Endothelial cell of umbilical vein (primary cell): ENCODE data around the gene FILIP1. TPM values are rescaled to one million over a fixed set of nuclear protein-coding genes. Genes with fewer than 3 reads are reported as not detected.

Source experiments
- BruUV-seq: library from RNA; stranded (reverse); fragments of 400-500 nt; replicated peaks from 2 replicates; lab custom pipeline; 2021; lab: Mats Ljungman, UMichigan
- CTCF ChIA-PET: fragments of 300-600, 350-600 bp; sonication (Branson Sonifier 250); formaldehyde crosslinking; loops from one replicate; lab custom pipeline; 2021; ENCODE audit warnings: antibody characterized with exemption, inconsistent platforms; lab: Charles Lee
- POLR2A ChIA-PET: fragments of 300-600, 350-600 bp; sonication (Branson Sonifier 250); formaldehyde crosslinking; loops from one replicate; lab custom pipeline; 2021; ENCODE audit warnings: antibody characterized with exemption, inconsistent platforms; lab: Charles Lee
- DNase-seq: peaks from one replicate; pipeline ENCODE4 v3.0.0-alpha.2; 2011; ENCODE audit warnings: low read depth, low spot score
- FAIRE-seq: peaks from 2 replicates; lab custom pipeline; 2011; peaks lifted over from hg19 to GRCh38; lab: Jason Lieb, UNC
- H2AFZ ChIP-seq: 2 replicates; pipeline ENCODE4 v1.6.0; 2012; ENCODE audit warnings: low read depth, low read length, control low read depth, inconsistent platforms
- H3K27ac ChIP-seq: 2 replicates; pipeline ENCODE4 v1.5.1; 2011; ENCODE audit warnings: low read depth, mild to moderate bottlenecking, control low read depth, low read length, moderate library complexity; ENCODE audit not compliant: insufficient read depth
- H3K27me3 ChIP-seq, 2 experiments: 2 replicates each; pipeline versions ENCODE4 v1.6.0 to v1.6.1; 2011; ENCODE audit warnings: low read length in 2 of 2, mixed read lengths in 1 of 2; ENCODE audit not compliant: control insufficient read depth in 2 of 2, insufficient read depth in 2 of 2
- H3K36me3 ChIP-seq, 2 experiments: 2 replicates in 1 of 2; 3 replicates in 1 of 2; pipeline ENCODE4 v1.5.1; 2011; ENCODE audit warnings: low read length in 2 of 2, mild to moderate bottlenecking in 1 of 2, moderate library complexity in 1 of 2; ENCODE audit not compliant: control insufficient read depth in 2 of 2, insufficient read depth in 2 of 2; ENCODE audit errors: extremely low read depth in 1 of 2
- H3K4me1 ChIP-seq: 3 replicates; pipeline ENCODE4 v1.5.1; 2011; ENCODE audit warnings: mild to moderate bottlenecking, low read length; ENCODE audit not compliant: control insufficient read depth, insufficient read depth; ENCODE audit errors: extremely low read depth
- H3K4me2 ChIP-seq: 2 replicates; pipeline ENCODE4 v1.6.1; 2011; ENCODE audit warnings: low read length, control low read depth, mixed read lengths; ENCODE audit not compliant: insufficient read depth
- H3K4me3 ChIP-seq, 3 experiments: fragments of 200-600 bp in 1 of 3; sonication (generic), shearing (Covaris generic) in 1 of 3; replicated peaks in 1 of 3; 2 replicates each; pipeline ENCODE4 v1.5.1; 2011 to 2016; ENCODE audit warnings: control low read depth in 3 of 3, low read length in 3 of 3, mild to moderate bottlenecking in 2 of 3, inconsistent platforms in 1 of 3, low read depth in 1 of 3, moderate library complexity in 1 of 3; ENCODE audit not compliant: insufficient read depth in 1 of 3
- H3K79me2 ChIP-seq: 2 replicates; pipeline ENCODE4 v1.6.0; 2012; ENCODE audit warnings: low read length, inconsistent platforms; ENCODE audit not compliant: control insufficient read depth, insufficient read depth
- H3K9ac ChIP-seq: replicated peaks from 2 replicates; pipeline ENCODE3; 2011; ENCODE audit warnings: low read length, control low read depth; ENCODE audit not compliant: insufficient read depth; ENCODE audit errors: extremely low read depth
- H3K9me1 ChIP-seq: replicated peaks from 3 replicates; pipeline ENCODE4 v1.6.0; 2011; ENCODE audit warnings: mild to moderate bottlenecking, low read length; ENCODE audit not compliant: control insufficient read depth, insufficient read depth; ENCODE audit errors: extremely low read depth
- H3K9me3 ChIP-seq: replicated peaks from 2 replicates; pipeline ENCODE4 v1.5.1; 2012; ENCODE audit warnings: low read length, inconsistent platforms; ENCODE audit not compliant: control insufficient read depth, insufficient read depth
- H4K20me1 ChIP-seq: replicated peaks from 2 replicates; pipeline ENCODE3; 2011; ENCODE audit warnings: mild to moderate bottlenecking, low read length; ENCODE audit not compliant: control insufficient read depth, insufficient read depth; ENCODE audit errors: extremely low read depth
- CTCF ChIP-seq, 2 donors: IDR thresholded peaks; 1 replicate in 1 of 2; 2 replicates in 1 of 2; pipeline ENCODE4 v1.5.1; 2011; ENCODE audit warnings: low read length in 2 of 2, mild to moderate bottlenecking in 2 of 2, moderate library complexity in 2 of 2, control low read depth in 1 of 2, inconsistent platforms in 1 of 2, low read depth in 1 of 2; ENCODE audit not compliant: insufficient read depth in 1 of 2; ENCODE audit errors: extremely low read depth in 1 of 2
- EZH2 ChIP-seq: IDR thresholded peaks from 2 replicates; pipeline ENCODE4 v1.6.1; 2012; ENCODE audit warnings: borderline replicate concordance, low read depth, mild to moderate bottlenecking, moderate library complexity, low read length, inconsistent platforms; ENCODE audit not compliant: severe bottlenecking
- FOS ChIP-seq: IDR thresholded peaks from 2 replicates; pipeline ENCODE4 v1.6.1; 2011; ENCODE audit warnings: mild to moderate bottlenecking, low read length, moderate library complexity, borderline replicate concordance; ENCODE audit not compliant: insufficient read depth
- GATA2 ChIP-seq: IDR thresholded peaks from 2 replicates; pipeline ENCODE4 v1.7.0; 2011; ENCODE audit warnings: low read depth, mild to moderate bottlenecking, moderate library complexity, mixed read lengths, low read length; ENCODE audit not compliant: insufficient read length, insufficient read depth
- JUN ChIP-seq: IDR thresholded peaks from 2 replicates; pipeline ENCODE4 v1.6.1; 2011; ENCODE audit warnings: borderline replicate concordance, low read depth; ENCODE audit not compliant: insufficient read length, insufficient read depth
- MAX ChIP-seq: IDR thresholded peaks from 2 replicates; pipeline ENCODE4 v1.6.1; 2011; ENCODE audit not compliant: insufficient read depth, insufficient read length
- MYC ChIP-seq: IDR thresholded peaks from one replicate; pipeline ENCODE4 v1.6.1; 2011; ENCODE audit warnings: mild to moderate bottlenecking, low read depth, low read length
- POLR2A ChIP-seq: IDR thresholded peaks from 2 replicates; pipeline ENCODE4 v1.6.1; 2012; ENCODE audit warnings: low read depth, mild to moderate bottlenecking, control low read depth, low read length
- POLR2AphosphoS5 ChIP-seq: IDR thresholded peaks from 2 replicates; pipeline ENCODE4 v1.6.1; 2012; ENCODE audit warnings: low read depth, mild to moderate bottlenecking, control low read depth, low read length, moderate library complexity; ENCODE audit not compliant: insufficient read depth
- dilution Hi-C: fragments of 300-500 bp; cut with MboI; formaldehyde crosslinking; loops from one replicate; pipeline ENCODE4 v1.15.0; 2019; ENCODE audit warnings: low sequenced_read_pairs; ENCODE audit not compliant: extremely low pct_ligation_motif_present
- intact Hi-C: fragments of 100-400 bp; cut with micrococcal nuclease; formaldehyde crosslinking; loops from one replicate; pipeline ENCODE4 v1.10.0; 2022
- polyA plus RNA-seq, 4 experiments: library from polyadenylated mRNA; depleted of rRNA in 3 of 4; stranded (reverse) in 3 of 4; unstranded in 1 of 4; fragments of >200 nt; gene quantifications; 2 replicates each; pipeline versions ENCODE4 v1.2.1 to v1.2.3, GENCODE V29; 2011 to 2012; ENCODE audit warnings: missing spikeins in 1 of 4
- total RNA-seq: library from RNA; stranded (reverse); gene quantifications from 2 replicates; pipeline ENCODE4 v1.2.3, GENCODE V29; 2021

Gene FILIP1
- total and polyA plus RNA-seq, 2 donors (not counting 3 experiments of a cell fraction or from before 2014, with no cell fraction given): 2.8 to 13.7 TPM

DNA sequence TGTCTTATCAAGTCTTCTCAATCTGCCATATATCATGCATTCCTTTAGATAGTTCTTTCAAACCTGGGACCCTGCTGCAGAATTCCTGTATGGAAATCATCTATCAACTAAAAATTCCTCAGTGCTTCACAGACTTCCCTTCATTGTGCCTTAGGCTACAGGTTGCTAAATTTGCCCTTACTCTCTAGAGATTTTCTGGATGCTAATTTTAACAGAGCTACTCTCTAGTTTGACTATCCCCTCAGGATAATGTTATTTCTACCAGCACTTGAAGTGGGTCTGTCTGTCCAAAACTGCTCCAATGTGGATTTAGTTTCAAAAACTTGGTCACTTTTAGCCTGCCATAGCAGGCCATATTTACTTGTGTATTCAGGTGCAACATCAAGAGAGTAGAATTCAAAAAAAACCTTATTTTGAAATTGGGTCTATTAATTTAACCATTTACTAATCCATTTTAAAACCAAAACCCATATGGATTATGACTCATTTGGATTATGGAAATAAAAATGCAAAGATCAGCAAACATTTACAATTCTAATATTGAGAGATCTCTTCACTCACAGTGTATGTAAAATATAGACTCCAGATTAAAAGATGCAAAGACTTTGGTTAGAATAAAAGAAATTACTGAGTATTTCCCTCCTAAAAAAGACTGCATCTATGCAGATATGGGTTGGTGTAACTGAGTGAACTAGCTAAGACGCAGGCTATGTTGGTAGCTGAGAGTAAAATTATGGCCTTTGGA, 236.1 kb downstream of the FILIP1 start:
- no peak overlapping the region for H3K27ac ChIP-seq
- no peaks in the 10 kb centered on the region for H3K9me3 ChIP-seq

More for the DNA sequence above, 236.1 kb downstream of the FILIP1 start:
- H3K27me3 ChIP-seq: no peaks in the 10 kb centered on the region
- DNase-seq (no peak), FAIRE-seq (no peak)
- BruUV-seq: no TSS peak
- ChIA-PET CTCF (interaction anchor here (1.1 to 1.5 kb wide), 2 partner anchors 10 to 18 kb away, joined by 3 to 9 read pairs; no protein-coding TSS in a partner anchor), POLR2A (no interaction called here)
- H3K4me2 ChIP-seq: no peak overlapping the region
- intact Hi-C loops: no loop called here
- peaks cover 12% of the 10 kb centered on the region for H3K79me2 ChIP-seq
- peaks cover 13 to 15% of the 10 kb centered on the region in 2 experiments for H3K36me3 ChIP-seq
- peaks cover 3% of the 10 kb centered on the region for H4K20me1 ChIP-seq
- H3K4me1 ChIP-seq: no peaks in the 10 kb centered on the region
- TF ChIP-seq JUN (no peak), POLR2A (no peak), FOS (no peak), POLR2AphosphoS5 (no peak), MYC (no peak), GATA2 (no peak), CTCF (IDR thresholded peaks at IDR 0.05; ENCODE audit: extremely low read depth in 1 of 2, insufficient read depth in 1 of 2, low read depth in 1 of 2, low read length in 2 of 2) (no peak), MAX (no peak), EZH2 (no peak)
- dilution Hi-C loops: no loop called here
- H2AFZ ChIP-seq: no peak overlapping the region
- H3K9ac ChIP-seq: no peak overlapping the region
- no peak overlapping the region for H3K4me3 ChIP-seq
- H3K9me1 ChIP-seq: no peaks in the 10 kb centered on the region
